MM.1S (cell line): ENCODE results near the gene GLT8D1.

ENCODE experiments used
- DNase-seq: peaks from one replicate; pipeline ENCODE4 v3.0.0-alpha.2; 2015
- H2AFZ ChIP-seq: fragments of 300-600 bp; sonication (generic); 2 replicates; pipeline ENCODE4 v1.6.0; 2016; ENCODE audit warnings: antibody characterized with exemption, low read length
- H3F3A ChIP-seq: fragments of 300-600 bp; sonication (generic); 2 replicates; pipeline ENCODE4 v1.6.1; 2016; ENCODE audit warnings: mild to moderate bottlenecking, antibody characterized with exemption, low read length, moderate library complexity, mixed read lengths; ENCODE audit not compliant: insufficient read depth
- H3K27ac ChIP-seq: fragments of 300-600 bp; sonication (generic); 2 replicates; pipeline ENCODE4 v1.5.1; 2016; ENCODE audit warnings: mild to moderate bottlenecking, low read length
- H3K27me3 ChIP-seq: fragments of 300-600 bp; sonication (generic); replicated peaks from 2 replicates; pipeline ENCODE4 v1.6.0; 2016; ENCODE audit warnings: low read length; ENCODE audit not compliant: insufficient read depth
- H3K36me3 ChIP-seq: fragments of 300-600 bp; sonication (generic); replicated peaks from 2 replicates; pipeline ENCODE4 v1.6.1; 2016; ENCODE audit warnings: mild to moderate bottlenecking, low read length, mixed read lengths; ENCODE audit not compliant: insufficient read depth
- H3K4me1 ChIP-seq: fragments of 300-600 bp; sonication (generic); 2 replicates; pipeline ENCODE4 v1.6.1; 2016; ENCODE audit warnings: low read length, mixed read lengths
- H3K4me2 ChIP-seq: fragments of 300-600 bp; sonication (generic); 2 replicates; pipeline ENCODE4 v1.6.0; 2016; ENCODE audit warnings: low read depth, low read length
- H3K4me3 ChIP-seq: fragments of 300-600 bp; sonication (generic); 2 replicates; pipeline ENCODE4 v1.5.1; 2016; ENCODE audit warnings: low read length, mixed read lengths
- H3K79me2 ChIP-seq: fragments of 300-600 bp; sonication (generic); 2 replicates; pipeline ENCODE4 v1.6.1; 2016; ENCODE audit warnings: mixed run types, low read length, mixed read lengths
- H3K9ac ChIP-seq: fragments of 300-600 bp; sonication (generic); 2 replicates; pipeline ENCODE4 v1.6.1; 2016; ENCODE audit warnings: low read length, mixed read lengths
- H3K9me2 ChIP-seq: fragments of 300-600 bp; sonication (generic); replicated peaks from 2 replicates; pipeline ENCODE4 v1.6.1; 2016; ENCODE audit warnings: mild to moderate bottlenecking, low read length, mixed read lengths; ENCODE audit not compliant: insufficient read depth
- H3K9me3 ChIP-seq: fragments of 300-600 bp; sonication (generic); replicated peaks from 2 replicates; pipeline ENCODE4 v1.6.1; 2016; ENCODE audit warnings: mild to moderate bottlenecking, low read length, mixed read lengths; ENCODE audit not compliant: insufficient read depth
- H4K20me1 ChIP-seq: fragments of 300-600 bp; sonication (generic); 2 replicates; pipeline ENCODE4 v1.6.1; 2016; ENCODE audit warnings: mild to moderate bottlenecking, low read length, moderate library complexity, mixed read lengths; ENCODE audit not compliant: insufficient read depth
- EZH2 ChIP-seq: fragments of 300-600 bp; sonication (generic); optimal IDR thresholded peaks from 2 replicates; pipeline ENCODE3; 2017; ENCODE audit warnings: low read depth, mild to moderate bottlenecking, antibody characterized with exemption, low read length, mixed read lengths
- EZH2phosphoT487 ChIP-seq: fragments of 300-600 bp; sonication (generic); IDR thresholded peaks from 2 replicates; pipeline ENCODE4 v1.6.1; 2018; ENCODE audit warnings: antibody characterized with exemption, low read length
- TF ChIP-seq, protein P1 (sequence below): fragments of 300-600 bp; sonication (generic); IDR thresholded peaks from 2 replicates; pipeline ENCODE4 v1.5.1; 2016; ENCODE audit warnings: antibody characterized with exemption, low read length, mixed read lengths

The GLT8D1 gene, protein sequence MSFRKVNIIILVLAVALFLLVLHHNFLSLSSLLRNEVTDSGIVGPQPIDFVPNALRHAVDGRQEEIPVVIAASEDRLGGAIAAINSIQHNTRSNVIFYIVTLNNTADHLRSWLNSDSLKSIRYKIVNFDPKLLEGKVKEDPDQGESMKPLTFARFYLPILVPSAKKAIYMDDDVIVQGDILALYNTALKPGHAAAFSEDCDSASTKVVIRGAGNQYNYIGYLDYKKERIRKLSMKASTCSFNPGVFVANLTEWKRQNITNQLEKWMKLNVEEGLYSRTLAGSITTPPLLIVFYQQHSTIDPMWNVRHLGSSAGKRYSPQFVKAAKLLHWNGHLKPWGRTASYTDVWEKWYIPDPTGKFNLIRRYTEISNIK

DNA sequence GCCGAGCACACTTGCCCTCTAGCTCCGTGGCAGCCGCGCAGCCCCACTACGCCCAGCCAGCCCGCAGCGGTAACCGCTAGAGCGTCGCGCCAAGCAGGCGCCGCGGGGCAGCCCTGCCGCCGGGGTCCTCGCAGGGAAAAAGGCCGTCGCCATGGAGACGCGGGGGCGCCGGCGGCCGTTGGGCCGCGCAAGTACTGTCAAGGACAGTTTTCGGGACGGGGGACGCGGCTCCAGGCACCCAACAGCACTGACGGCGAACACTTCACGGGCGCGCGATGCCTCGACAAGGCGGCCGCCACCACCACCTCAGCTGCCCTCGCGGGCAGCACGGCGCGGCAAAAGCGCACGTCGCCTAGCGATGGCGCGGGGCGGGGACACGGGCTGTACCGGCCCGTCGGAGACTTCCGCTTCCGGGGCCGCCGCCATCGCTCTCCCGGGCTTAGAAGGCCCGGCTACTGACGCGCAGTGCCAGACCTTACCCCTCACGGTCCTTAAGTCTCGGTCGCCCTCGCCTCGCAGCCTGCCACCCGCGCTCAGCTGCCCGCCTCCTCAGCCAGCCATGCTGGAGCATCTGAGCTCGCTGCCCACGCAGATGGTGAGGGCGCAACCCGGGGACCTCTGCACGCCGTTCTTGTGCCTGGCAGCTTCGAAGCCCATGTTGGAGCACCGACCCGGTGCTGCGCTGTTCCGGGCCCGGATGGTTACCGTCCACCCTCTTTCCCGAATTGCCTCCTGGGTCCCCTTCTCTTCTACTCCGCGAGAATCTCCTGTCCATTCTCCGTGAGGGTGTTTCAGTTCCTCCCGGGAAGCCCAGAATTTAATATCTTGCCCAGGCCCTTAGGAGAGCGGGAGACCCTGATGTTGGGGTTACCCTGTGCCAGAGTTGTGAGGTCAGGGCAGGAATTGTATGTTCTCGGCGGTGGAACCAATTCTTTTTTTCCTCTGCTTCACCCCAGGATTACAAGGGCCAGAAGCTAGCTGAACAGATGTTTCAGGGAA, at the start of gene GLT8D1, which contains the start of gene SPCS1:
Gene GLT8D1, minus strand, starts transcription at position 104 of the 999 bp plus-strand sequence. CDS start 5,331 bp downstream, outside the sequence.
Gene SPCS1, plus strand, starts transcription at position 419 of the 999 bp plus-strand sequence. Its CDS starts 141 bp downstream, at position 560.
- Histone ChIP-seq H3K27me3 (no peaks in the 10 kb centered on the region), H3K36me3 (no peaks in the 10 kb centered on the region), H3K79me2 (peaks cover 66% of the 10 kb centered on the region), H3K27ac (peak within 1 kb of the TSS; percentile 85), H3K4me2 (peak within 1 kb of the TSS; percentile 98), H3K9me2 (no peaks in the 10 kb centered on the region), H4K20me1 (no peaks in the 10 kb centered on the region), H3F3A (peaks cover 64% of the 10 kb centered on the region), H3K4me3 (peak within 1 kb of the TSS; percentile 98), H3K9ac (peak within 1 kb of the TSS; percentile 99), H2AFZ (peak within 1 kb of the TSS; percentile 65), H3K4me1 (peaks cover 36% of the 10 kb centered on the region), H3K9me3 (no peaks in the 10 kb centered on the region)
- DNase-seq: peak; percentile 89
- TF ChIP-seq EZH2phosphoT487 (no peak), EZH2 (no peak)
- TF ChIP-seq, protein P1, sequence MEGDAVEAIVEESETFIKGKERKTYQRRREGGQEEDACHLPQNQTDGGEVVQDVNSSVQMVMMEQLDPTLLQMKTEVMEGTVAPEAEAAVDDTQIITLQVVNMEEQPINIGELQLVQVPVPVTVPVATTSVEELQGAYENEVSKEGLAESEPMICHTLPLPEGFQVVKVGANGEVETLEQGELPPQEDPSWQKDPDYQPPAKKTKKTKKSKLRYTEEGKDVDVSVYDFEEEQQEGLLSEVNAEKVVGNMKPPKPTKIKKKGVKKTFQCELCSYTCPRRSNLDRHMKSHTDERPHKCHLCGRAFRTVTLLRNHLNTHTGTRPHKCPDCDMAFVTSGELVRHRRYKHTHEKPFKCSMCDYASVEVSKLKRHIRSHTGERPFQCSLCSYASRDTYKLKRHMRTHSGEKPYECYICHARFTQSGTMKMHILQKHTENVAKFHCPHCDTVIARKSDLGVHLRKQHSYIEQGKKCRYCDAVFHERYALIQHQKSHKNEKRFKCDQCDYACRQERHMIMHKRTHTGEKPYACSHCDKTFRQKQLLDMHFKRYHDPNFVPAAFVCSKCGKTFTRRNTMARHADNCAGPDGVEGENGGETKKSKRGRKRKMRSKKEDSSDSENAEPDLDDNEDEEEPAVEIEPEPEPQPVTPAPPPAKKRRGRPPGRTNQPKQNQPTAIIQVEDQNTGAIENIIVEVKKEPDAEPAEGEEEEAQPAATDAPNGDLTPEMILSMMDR: no peak

DNA sequence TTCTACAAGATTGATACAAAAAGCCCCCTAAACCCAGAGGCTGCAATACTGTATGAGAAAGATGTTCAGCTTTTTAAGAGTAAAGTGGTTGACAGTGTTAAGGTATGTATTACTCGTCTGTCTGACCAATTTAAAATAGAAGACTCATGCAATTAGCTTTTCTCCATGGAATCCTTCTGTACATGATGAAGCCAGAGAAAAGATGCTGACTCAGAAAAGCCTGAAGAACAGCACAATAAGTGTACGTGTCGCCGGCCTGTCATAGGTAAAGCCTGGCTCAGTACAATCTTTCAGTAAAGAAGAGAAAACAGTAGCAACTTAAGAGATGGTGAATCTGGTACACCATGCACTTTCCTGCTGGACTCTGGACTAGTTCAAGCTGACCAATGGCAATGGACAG, 48.8 kb upstream of the GLT8D1 start:
- Histone ChIP-seq H3K9me3 (no peaks in the 10 kb centered on the region), H3K4me3 (no peak overlapping the region), H3K27ac (no peak overlapping the region), H3K9me2 (no peaks in the 10 kb centered on the region), H3K79me2 (no peaks in the 10 kb centered on the region), H3K9ac (no peak overlapping the region), H4K20me1 (no peaks in the 10 kb centered on the region), H3K36me3 (no peaks in the 10 kb centered on the region; the same call in 1 of the 2 replicates), H3K4me2 (no peak overlapping the region), H3K4me1 (no peaks in the 10 kb centered on the region), H2AFZ (no peak overlapping the region), H3F3A (no peaks in the 10 kb centered on the region), H3K27me3 (no peaks in the 10 kb centered on the region)
- TF ChIP-seq, protein P1: no peak
- no peak for TF ChIP-seq EZH2phosphoT487
- no peak for TF ChIP-seq EZH2
- DNase-seq: no peak

DNA sequence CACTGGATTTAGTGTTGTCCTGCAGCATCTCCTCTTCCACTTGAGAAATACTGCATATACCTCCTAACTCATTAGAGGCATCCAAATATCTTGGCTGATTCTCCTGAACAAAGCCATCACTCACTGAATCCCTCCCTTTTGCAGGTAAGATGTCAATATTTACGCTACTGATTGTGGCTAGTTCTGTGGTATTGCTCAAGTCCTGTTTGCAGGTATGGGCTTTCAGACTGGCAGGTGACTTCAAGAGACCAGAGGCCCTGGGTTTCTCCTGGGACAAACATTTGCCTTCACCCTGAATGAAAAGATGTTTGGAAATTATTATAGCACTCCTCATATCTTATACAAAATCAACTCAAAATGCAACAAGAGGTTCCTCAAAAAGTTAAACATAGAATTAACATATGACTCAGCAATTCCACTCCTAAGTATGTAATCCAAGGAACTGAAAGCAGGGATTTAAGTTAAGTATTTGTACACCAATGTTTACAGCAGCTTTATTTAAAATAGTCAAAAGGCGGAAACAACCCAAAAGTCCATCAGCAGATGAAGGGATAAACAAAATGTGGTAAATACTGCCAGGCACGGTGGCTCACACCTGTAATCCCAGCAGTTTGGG, 46.6 kb upstream of the GLT8D1 start:
- DNase-seq: no peak
- Histone ChIP-seq H3F3A (no peaks in the 10 kb centered on the region), H2AFZ (no peak overlapping the region), H3K9me2 (no peaks in the 10 kb centered on the region), H3K9me3 (no peaks in the 10 kb centered on the region), H3K4me1 (no peaks in the 10 kb centered on the region), H3K9ac (no peak overlapping the region), H3K79me2 (no peaks in the 10 kb centered on the region), H4K20me1 (no peaks in the 10 kb centered on the region), H3K36me3 (no peaks in the 10 kb centered on the region; the same call in 1 of the 2 replicates), H3K27ac (no peak overlapping the region), H3K4me2 (no peak overlapping the region), H3K4me3 (no peak overlapping the region), H3K27me3 (no peaks in the 10 kb centered on the region)
- TF ChIP-seq EZH2phosphoT487: no peak
- no peak for TF ChIP-seq EZH2
- TF ChIP-seq, protein P1: no peak
